ENCODE measurements around the gene DEK. TPM values are rescaled to one million over a fixed set of nuclear protein-coding genes. Genes with fewer than 3 reads are reported as not detected.
A peak's percentile ranks its signal among the peaks of the same experiment; 100 is the strongest.

The DEK gene
- total and polyA plus RNA-seq, 2 of the 13 experiments (the other 11 are each of a cell fraction or from before 2014, with no cell fraction given) = 53.2 to 276 TPM

- TF ChIP-seq ZNF136 (CRISPR knock-in tag; IDR thresholded peaks at IDR 0.05; ENCODE audit: low read depth) (no peak), ZSCAN5A (CRISPR knock-in tag; IDR thresholded peaks at IDR 0.05; ENCODE audit: borderline replicate concordance) (peak; percentile 80; the same call in 1 of the 2 replicates), RBM22 (optimal IDR thresholded peaks at IDR 0.05; ENCODE audit: low read length) (peak; percentile 79)
- no peak for ATAC-seq
- Histone ChIP-seq H3K4me3 (replicated peaks in 1 of 3; ENCODE audit: insufficient read depth in 1 of 3, low read depth in 2 of 3, low read length in 3 of 3) (no peak overlapping the region), H4K20me1 (ENCODE audit: insufficient read depth, low read length) (no peaks in the 10 kb centered on the region), H3K9ac (ENCODE audit: insufficient read depth, low read depth, low read length) (no peak overlapping the region), H3K9me3 (ENCODE audit: low read length) (no peaks in the 10 kb centered on the region), H3K4me1 (ENCODE audit: insufficient read depth, low read length) (peaks cover 22% of the 10 kb centered on the region), H3K27ac (ENCODE audit: extremely low read length, insufficient read depth, low read length) (no peak overlapping the region), H3K36me3 (replicated peaks in 1 of 2; ENCODE audit: control insufficient read depth in 1 of 2, insufficient read depth in 2 of 2, low read length in 2 of 2) (peaks cover 16 to 85% of the 10 kb centered on the region in 2 experiments), H2AFZ (ENCODE audit: low read length) (no peak overlapping the region), H3K27me3 (ENCODE audit: control insufficient read depth in 1 of 2, insufficient read depth in 2 of 2, low read length in 2 of 2) (no peaks in the 10 kb centered on the region), H3K79me2 (ENCODE audit: insufficient read depth, low read length) (peaks cover 24% of the 10 kb centered on the region), H3K4me2 (ENCODE audit: low read depth, low read length) (no peak overlapping the region)
- BruUV-seq (replicated peaks) = TSS peak; percentile 2
- no peak for DNase-seq (ENCODE audit: low spot score)
- no peak for FAIRE-seq
- 96% methylated on average over 7 of the region's 7 CpGs for WGBS (ENCODE audit: low lambda C conversion rate)
- intact Hi-C loops (cut with micrococcal nuclease; ENCODE audit: unreplicated experiment) = no loop called here
- ChIA-PET POLR2A (no interaction called here), CTCF (ENCODE audit: low intra/inter-chr PET ratio, low total read pairs) (no interaction called here)
- in situ Hi-C loops (cut with HindIII; ENCODE audit: extremely low pct_ligation_motif_present, low pct_unique_long_range_greater_than_20kb) = no loop called here
Measured at GRCh38 chr6:18245642-18246041, 18.7 kb downstream of the DEK start.

GRCh38 chr6:18245079-18245478 is 19.3 kb downstream of the DEK start:
- H3K9ac ChIP-seq (ENCODE audit: insufficient read depth, low read depth, low read length) = no peak overlapping the region
- peaks cover 27% of the 10 kb centered on the region for H3K4me1 ChIP-seq (ENCODE audit: insufficient read depth, low read length)
- WGBS (ENCODE audit: low lambda C conversion rate) = 98% methylated on average over 1 of the region's 1 CpG
- H3K4me3 ChIP-seq (replicated peaks in 1 of 3; ENCODE audit: insufficient read depth in 1 of 3, low read depth in 2 of 3, low read length in 3 of 3) = no peak overlapping the region
- H4K20me1 ChIP-seq (ENCODE audit: insufficient read depth, low read length) = no peaks in the 10 kb centered on the region
- DNase-seq (ENCODE audit: low spot score) (no peak), FAIRE-seq (no peak), ATAC-seq (no peak)
- H3K27me3 ChIP-seq (ENCODE audit: control insufficient read depth in 1 of 2, insufficient read depth in 2 of 2, low read length in 2 of 2) = no peaks in the 10 kb centered on the region
- intact Hi-C loops (cut with micrococcal nuclease; ENCODE audit: unreplicated experiment) = no loop called here
- ChIA-PET POLR2A (no interaction called here), CTCF (ENCODE audit: low intra/inter-chr PET ratio, low total read pairs) (no interaction called here)
- no peak overlapping the region for H2AFZ ChIP-seq (ENCODE audit: low read length)
- H3K4me2 ChIP-seq (ENCODE audit: low read depth, low read length) = no peak overlapping the region
- no peak overlapping the region for H3K27ac ChIP-seq (ENCODE audit: extremely low read length, insufficient read depth, low read length)
- in situ Hi-C loops (cut with HindIII; ENCODE audit: extremely low pct_ligation_motif_present, low pct_unique_long_range_greater_than_20kb) = no loop called here
- H3K9me3 ChIP-seq (ENCODE audit: low read length) = no peaks in the 10 kb centered on the region
- BruUV-seq (replicated peaks) = no TSS peak
- peaks cover 23% of the 10 kb centered on the region for H3K79me2 ChIP-seq (ENCODE audit: insufficient read depth, low read length)
- H3K36me3 ChIP-seq (replicated peaks in 1 of 2; ENCODE audit: control insufficient read depth in 1 of 2, insufficient read depth in 2 of 2, low read length in 2 of 2) = peaks cover 16 to 87% of the 10 kb centered on the region in 2 experiments
- TF ChIP-seq ZNF83 (CRISPR knock-in tag; IDR thresholded peaks at IDR 0.05; ENCODE audit: borderline replicate concordance) = no peak
- no peak for TF ChIP-seq KMT2B (CRISPR knock-in tag; IDR thresholded peaks at IDR 0.05)
- TF ChIP-seq ZFP90 (CRISPR knock-in tag; IDR thresholded peaks at IDR 0.05; ENCODE audit: borderline replicate concordance) = no peak
- no peak for TF ChIP-seq IKZF5 (CRISPR knock-in tag; IDR thresholded peaks at IDR 0.05)
- TF ChIP-seq MXD4 (CRISPR knock-in tag; IDR thresholded peaks at IDR 0.05) = no peak
- TF ChIP-seq E2F1 (CRISPR knock-in tag; IDR thresholded peaks at IDR 0.05) = no peak
- no peak for TF ChIP-seq NPAS2 (CRISPR knock-in tag; IDR thresholded peaks at IDR 0.05; ENCODE audit: borderline replicate concordance)
- TF ChIP-seq HBP1 (CRISPR knock-in tag; IDR thresholded peaks at IDR 0.05; ENCODE audit: low read depth) = no peak
- TF ChIP-seq ZNF274 (CRISPR knock-in tag; IDR thresholded peaks at IDR 0.05) = no peak
